ENCODE data around the gene UGDH. TPM values are rescaled to one million over a fixed set of nuclear protein-coding genes. Genes with fewer than 3 reads are reported as not detected.
"Not testable (repeated sequence)": the region's sequence is repeated elsewhere in the genome, so short reads cannot be mapped to it uniquely, and the experiment has no call there.

The UGDH gene
- total and polyA plus RNA-seq, 2 of the 13 experiments (the other 11 are each of a cell fraction or from before 2014, with no cell fraction given) = 99.0 to 384 TPM

- H3K79me2 ChIP-seq (ENCODE audit: insufficient read depth, low read length) = peaks cover 52% of the 10 kb centered on the region
- H2AFZ ChIP-seq (ENCODE audit: low read length); DNase-seq (ENCODE audit: low spot score); H3K9me3 ChIP-seq (ENCODE audit: low read length); H3K27me3 ChIP-seq (ENCODE audit: control insufficient read depth in 1 of 2, insufficient read depth in 2 of 2, low read length in 2 of 2); in situ Hi-C loops (cut with HindIII; ENCODE audit: extremely low pct_ligation_motif_present, low pct_unique_long_range_greater_than_20kb); FAIRE-seq; CTCF ChIA-PET (ENCODE audit: low intra/inter-chr PET ratio, low total read pairs): not testable (repeated sequence)
- H3K27ac ChIP-seq (ENCODE audit: extremely low read length, insufficient read depth, low read length) = peak overlapping the region; percentile 87
- peaks cover 9 to 46% of the 10 kb centered on the region in 2 experiments for H3K36me3 ChIP-seq (replicated peaks in 1 of 2; ENCODE audit: control insufficient read depth in 1 of 2, insufficient read depth in 2 of 2, low read length in 2 of 2)
- peaks cover 55% of the 10 kb centered on the region for H3K4me1 ChIP-seq (ENCODE audit: insufficient read depth, low read length)
- peaks cover 45% of the 10 kb centered on the region for H4K20me1 ChIP-seq (ENCODE audit: insufficient read depth, low read length)
- TF ChIP-seq SSRP1 (CRISPR knock-in tag; IDR thresholded peaks at IDR 0.05) (0 out of 2 replicates have a peak, but pooled peaks have one; percentile 41), SNAPC2 (CRISPR knock-in tag; IDR thresholded peaks at IDR 0.05) (0 out of 2 replicates have a peak, but pooled peaks have one; percentile 63), RNF219 (CRISPR knock-in tag; IDR thresholded peaks at IDR 0.05) (0 out of 2 replicates have a peak, but pooled peaks have one; percentile 20), ZFP82 (CRISPR knock-in tag; IDR thresholded peaks at IDR 0.05; ENCODE audit: borderline replicate concordance) (0 out of 2 replicates have a peak, but pooled peaks have one; percentile 18), ZNF224 (CRISPR knock-in tag; IDR thresholded peaks at IDR 0.05) (peak; percentile 19; the same call in 1 of the 2 replicates), PAF1 (CRISPR knock-in tag; IDR thresholded peaks at IDR 0.05) (0 out of 2 replicates have a peak, but pooled peaks have one; percentile 32), GFI1 (CRISPR knock-in tag; IDR thresholded peaks at IDR 0.05; ENCODE audit: borderline replicate concordance) (0 out of 2 replicates have a peak, but pooled peaks have one; percentile 21), ZNF572 (CRISPR knock-in tag; IDR thresholded peaks at IDR 0.05) (0 out of 2 replicates have a peak, but pooled peaks have one; percentile 8), ZNF20 (CRISPR knock-in tag; IDR thresholded peaks at IDR 0.05) (0 out of 2 replicates have a peak, but pooled peaks have one; percentile 14), ZSCAN30 (CRISPR knock-in tag; IDR thresholded peaks at IDR 0.05) (0 out of 2 replicates have a peak, but pooled peaks have one; percentile 79), ARID2 (CRISPR knock-in tag; IDR thresholded peaks at IDR 0.05; ENCODE audit: borderline replicate concordance) (peak; percentile 23; the same call in 1 of the 2 replicates), TGIF2 (CRISPR knock-in tag; IDR thresholded peaks at IDR 0.05) (peak; percentile 13; the same call in 1 of the 2 replicates), THYN1 (CRISPR knock-in tag; IDR thresholded peaks at IDR 0.05; ENCODE audit: borderline replicate concordance, low read depth) (0 out of 2 replicates have a peak, but pooled peaks have one; percentile 16)
- intact Hi-C loops (cut with micrococcal nuclease; ENCODE audit: unreplicated experiment) = loop anchor here (2.0 kb wide), 1 partner anchor 47 kb away; no protein-coding TSS in a partner anchor
- H3K9ac ChIP-seq (ENCODE audit: insufficient read depth, low read depth, low read length) = peak overlapping the region; percentile 97
- POLR2A ChIA-PET = interaction anchor here (0.6 to 4.0 kb wide), 18 partner anchors 8 to 268 kb away, joined by 3 to 50 read pairs (median 9); partner anchors contain the start of genes KLB, RFC1, SMIM14 and UBE2K
- BruUV-seq (replicated peaks) = TSS peak; percentile 57
- ATAC-seq = peak; percentile 2; the same call in 2 of the 3 replicates
- 0% methylated on average over 12 of the region's 13 CpGs for WGBS (ENCODE audit: low lambda C conversion rate)
- H3K4me2 ChIP-seq (ENCODE audit: low read depth, low read length) = peak overlapping the region; percentile 91
- H3K4me3 ChIP-seq (replicated peaks in 1 of 3; ENCODE audit: insufficient read depth in 1 of 3, low read depth in 2 of 3, low read length in 3 of 3) = peak overlapping the region; percentile 84 to 97 (median 93)
Measured at GRCh38 chr4:39458161-39458504, 69.1 kb downstream of the UGDH start.
